ENCODE measurements around the gene ATP9A.

DNA sequence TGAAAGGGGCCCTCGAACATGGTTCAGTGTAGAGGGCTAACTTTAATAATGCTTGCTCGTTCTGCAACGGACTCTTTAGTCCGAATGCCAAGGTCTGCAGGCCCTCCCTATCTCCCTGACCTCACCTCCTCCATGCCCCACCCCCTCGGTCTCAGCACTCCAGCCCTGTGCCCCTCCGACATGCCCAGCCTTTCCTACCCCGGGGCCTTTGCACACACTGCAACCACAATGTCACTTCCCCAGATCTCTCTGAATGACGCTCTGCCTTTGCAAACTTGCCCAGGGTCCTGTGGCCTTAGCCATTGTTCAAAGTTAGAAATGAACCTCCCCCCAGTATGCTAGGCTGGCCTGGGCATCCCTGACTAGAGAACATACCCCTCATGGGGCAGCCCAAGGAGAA lies 175.6 kb downstream of the ATP9A start:
- TF ChIP-seq EZH2 (IDR thresholded peaks at IDR 0.05), result no peak
- TF ChIP-seq POLR2AphosphoS5 (IDR thresholded peaks at IDR 0.05; ENCODE audit: borderline replicate concordance, low read depth, low read length), result no peak
- no peak for TF ChIP-seq FOXP2 (optimal IDR thresholded peaks at IDR 0.05; ENCODE audit: control extremely low read depth, extremely low read length, insufficient read depth)

Data from SK-N-MC (cell line).